BJ (cell line): ENCODE measurements around the gene CAB39L. TPM values are rescaled to one million over a fixed set of nuclear protein-coding genes. Genes with fewer than 3 reads are reported as not detected.

ENCODE experiments used
- CTCF ChIA-PET: fragments of 350-600 bp; formaldehyde crosslinking; extraction: SDS; loops from one replicate; lab custom pipeline; 2021; ENCODE audit warnings: antibody characterized with exemption, inconsistent platforms; lab: Yijun Ruan, JAX
- POLR2A ChIA-PET: fragments of 300-600 bp; sonication (Branson Sonifier 250); formaldehyde crosslinking; extraction: SDS; loops from one replicate; lab custom pipeline; 2021; ENCODE audit warnings: antibody characterized with exemption; lab: Charles Lee
- DNase-seq: peaks from one replicate; pipeline ENCODE4 v3.0.0-alpha.2; 2011; ENCODE audit warnings: low read depth
- H3K27me3 ChIP-seq: 2 replicates; pipeline ENCODE4 v1.6.0; 2011; ENCODE audit warnings: low read length; ENCODE audit not compliant: control insufficient read depth, insufficient read depth
- H3K36me3 ChIP-seq: 2 replicates; pipeline ENCODE4 v1.5.1; 2011; ENCODE audit warnings: low read length; ENCODE audit not compliant: control insufficient read depth, insufficient read depth
- H3K4me3 ChIP-seq: 2 replicates; pipeline ENCODE4 v1.5.1; 2011; ENCODE audit warnings: low read depth, mild to moderate bottlenecking, control low read depth, low read length
- polyA plus RNA-seq: library from polyadenylated mRNA; depleted of rRNA; stranded (reverse); fragments of >200 nt; gene quantifications from 2 replicates; pipeline ENCODE4 v1.2.3, GENCODE V29; 2011
- TF ChIP-seq, protein P1 (sequence below): IDR thresholded peaks from 2 replicates; pipeline ENCODE4 v1.5.1; 2011; ENCODE audit warnings: low read depth, mild to moderate bottlenecking, control low read depth, inconsistent platforms, low read length, moderate library complexity; ENCODE audit not compliant: insufficient read depth

Gene CAB39L
- polyA plus RNA-seq, 1 experiment, result 6.5 TPM

DNA sequence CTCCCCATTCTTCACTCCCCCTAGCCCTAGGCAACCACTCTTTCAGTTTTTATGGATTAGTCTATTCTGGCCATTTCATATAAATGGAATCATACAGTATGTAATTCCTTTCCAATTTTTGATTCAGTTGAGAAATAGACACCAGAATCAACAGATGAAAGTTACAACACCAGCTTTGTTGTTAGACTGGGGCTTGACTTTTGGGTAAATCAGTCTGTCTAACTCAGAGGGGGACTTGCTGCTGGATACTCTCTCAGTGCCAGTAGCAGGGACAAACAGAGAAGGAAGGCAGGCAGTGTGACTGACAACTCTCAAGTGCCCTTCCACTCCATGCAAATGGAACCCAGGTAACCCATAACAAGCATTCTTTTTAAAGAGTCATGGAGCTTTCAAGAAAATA lies 155.4 kb downstream of the CAB39L start:
- TF ChIP-seq, protein P1, sequence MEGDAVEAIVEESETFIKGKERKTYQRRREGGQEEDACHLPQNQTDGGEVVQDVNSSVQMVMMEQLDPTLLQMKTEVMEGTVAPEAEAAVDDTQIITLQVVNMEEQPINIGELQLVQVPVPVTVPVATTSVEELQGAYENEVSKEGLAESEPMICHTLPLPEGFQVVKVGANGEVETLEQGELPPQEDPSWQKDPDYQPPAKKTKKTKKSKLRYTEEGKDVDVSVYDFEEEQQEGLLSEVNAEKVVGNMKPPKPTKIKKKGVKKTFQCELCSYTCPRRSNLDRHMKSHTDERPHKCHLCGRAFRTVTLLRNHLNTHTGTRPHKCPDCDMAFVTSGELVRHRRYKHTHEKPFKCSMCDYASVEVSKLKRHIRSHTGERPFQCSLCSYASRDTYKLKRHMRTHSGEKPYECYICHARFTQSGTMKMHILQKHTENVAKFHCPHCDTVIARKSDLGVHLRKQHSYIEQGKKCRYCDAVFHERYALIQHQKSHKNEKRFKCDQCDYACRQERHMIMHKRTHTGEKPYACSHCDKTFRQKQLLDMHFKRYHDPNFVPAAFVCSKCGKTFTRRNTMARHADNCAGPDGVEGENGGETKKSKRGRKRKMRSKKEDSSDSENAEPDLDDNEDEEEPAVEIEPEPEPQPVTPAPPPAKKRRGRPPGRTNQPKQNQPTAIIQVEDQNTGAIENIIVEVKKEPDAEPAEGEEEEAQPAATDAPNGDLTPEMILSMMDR, result no peak
- POLR2A ChIA-PET, result interaction anchor here (0.6 kb wide), 1 partner anchor 79 kb away, joined by 3 read pairs; no protein-coding TSS in a partner anchor

DNA sequence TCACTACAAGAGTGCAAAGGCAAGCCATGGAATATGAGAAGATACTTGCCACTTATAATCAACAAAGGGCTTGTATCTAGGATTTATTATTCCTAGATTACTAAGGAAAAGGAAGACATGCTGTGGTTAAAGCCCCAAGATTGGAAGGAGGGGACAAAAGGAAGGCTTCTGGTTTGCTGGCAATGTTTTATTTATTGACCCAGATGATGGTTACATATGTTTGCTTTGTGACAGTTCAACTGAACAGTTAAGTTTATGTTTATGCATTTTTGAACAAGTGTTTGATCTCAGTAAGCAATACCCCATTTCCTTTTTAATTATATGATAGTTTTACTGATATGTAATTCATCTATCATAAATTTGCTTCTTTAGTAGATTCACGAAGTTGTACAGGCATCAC lies 155.9 kb downstream of the CAB39L start:
- ChIA-PET POLR2A (no interaction called here), CTCF (no interaction called here)
- Histone ChIP-seq H3K36me3 (no peaks in the 10 kb centered on the region), H3K27me3 (no peaks in the 10 kb centered on the region), H3K4me3 (no peak overlapping the region)
- no peak for DNase-seq
- TF ChIP-seq, protein P1, result no peak

More for the DNA sequence above, 155.4 kb downstream of the CAB39L start:
- no peak for DNase-seq
- Histone ChIP-seq H3K4me3 (no peak overlapping the region), H3K36me3 (no peaks in the 10 kb centered on the region), H3K27me3 (no peaks in the 10 kb centered on the region)
- CTCF ChIA-PET, result no interaction called here

DNA sequence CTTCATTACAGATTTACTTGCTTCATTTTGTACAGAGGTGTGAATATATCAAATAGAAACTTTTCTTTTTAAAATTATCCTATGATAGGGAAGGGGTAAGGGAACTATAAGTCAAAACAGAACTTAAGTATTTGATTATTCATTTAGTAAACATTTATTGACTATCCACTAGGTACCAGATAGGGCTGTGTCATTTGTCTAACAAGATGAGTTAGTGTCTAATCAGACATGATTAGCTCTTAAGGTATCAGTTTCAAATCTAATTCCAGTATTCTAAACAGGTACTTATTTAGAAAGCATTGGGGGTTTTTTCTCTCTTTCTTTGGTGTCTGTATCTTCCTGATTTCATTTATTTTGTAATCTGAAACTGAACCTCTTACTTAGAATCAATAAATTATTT lies 164.0 kb downstream of the CAB39L start:
- CTCF ChIA-PET, result interaction anchor here (1.2 to 2.2 kb wide), 13 partner anchors 9 to 510 kb away, joined by 3 to 10 read pairs (median 5); partner anchors contain the start of gene CDADC1
- H3K27me3 ChIP-seq, result no peaks in the 10 kb centered on the region
- no peak overlapping the region for H3K4me3 ChIP-seq
- no peaks in the 10 kb centered on the region for H3K36me3 ChIP-seq
- TF ChIP-seq, protein P1, result no peak
- POLR2A ChIA-PET, result no interaction called here
- no peak for DNase-seq

DNA sequence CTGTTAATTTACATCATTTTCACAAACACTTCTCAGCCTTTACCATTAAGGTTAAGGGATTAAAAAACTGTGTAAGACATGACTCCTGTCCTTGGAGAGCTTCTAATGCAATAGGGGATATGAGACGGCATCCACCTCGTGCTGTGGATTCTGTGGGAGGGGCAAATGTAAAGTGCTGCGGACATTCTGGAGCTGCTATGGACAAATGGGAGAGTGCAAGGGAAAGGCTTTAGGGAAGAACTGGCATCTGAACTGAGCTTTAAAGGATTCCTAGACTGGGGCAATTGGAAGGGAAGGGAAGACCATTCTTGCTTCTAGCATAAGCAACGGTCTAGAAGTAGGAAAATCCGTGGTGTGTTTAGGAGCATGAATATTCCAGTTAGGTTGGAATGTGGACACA lies 164.8 kb downstream of the CAB39L start:
- H3K27me3 ChIP-seq, result no peaks in the 10 kb centered on the region
- no peaks in the 10 kb centered on the region for H3K36me3 ChIP-seq
- no peak for DNase-seq
- TF ChIP-seq, protein P1, result no peak
- ChIA-PET CTCF (interaction anchor here (0.6 to 1.2 kb wide), 4 partner anchors 11 to 529 kb away, joined by 3 read pairs; no protein-coding TSS in a partner anchor), POLR2A (no interaction called here)
- no peak overlapping the region for H3K4me3 ChIP-seq

GRCh38 chr13:49278211-49278610 lies 165.7 kb downstream of the CAB39L start:
- TF ChIP-seq, protein P1, result no peak
- Histone ChIP-seq H3K4me3 (no peak overlapping the region), H3K27me3 (no peaks in the 10 kb centered on the region), H3K36me3 (no peaks in the 10 kb centered on the region)
- ChIA-PET POLR2A (no interaction called here), CTCF (interaction anchor here (0.6 kb wide), 1 partner anchor 79 kb away, joined by 3 read pairs; no protein-coding TSS in a partner anchor)
- DNase-seq, result no peak
